A549 treated with dexamethasone at 1 μM for 4 hours (cell line): Measurements from ENCODE around the gene FBP1. TPM values are rescaled to one million over a fixed set of nuclear protein-coding genes. Genes with fewer than 3 reads are reported as not detected.

Experiments
- total RNA-seq: library from RNA; stranded (reverse); fragments of 200-300 nt; extraction: Qiagen RNA extraction; gene quantifications from 5 replicates; pipeline ENCODE4 v1.2.3, GENCODE V29; 2022

The FBP1 gene
- 0.05 to 0.12 TPM in 2 of 5 replicates, not detected in the others for total RNA-seq

GRCh38 chr9:94639061-94639998 is at the start of gene FBP1:
FBP1 (minus strand) TSS chr9:94639518; CDS start chr9:94639310, 208 bp downstream.

GRCh38 chr9:94593459-94594345 is 45.6 kb downstream of the FBP1 start, which contains the start of gene FBP2:
FBP2 (minus strand) TSS chr9:94593824; CDS start chr9:94593726, 98 bp downstream.

GRCh38 chr9:94554439-94555331 is 84.6 kb downstream of the FBP1 start, which contains the start of gene PCAT7:
PCAT7 (plus strand) TSS chr9:94555083.

Other genes starting within 250 kb of the FBP1 start
- 0.64 to 0.97 TPM (median 0.72 TPM) in 5 replicates for gene PCAT7, start 84.4 kb downstream of the FBP1 start, total RNA-seq
- 0.09 TPM in 1 of 5 replicates, not detected in the others for gene FBP2, start 45.7 kb downstream of the FBP1 start, total RNA-seq
- 118 to 146 TPM (median 132 TPM) in 5 replicates for gene AOPEP, start 87.2 kb upstream of the FBP1 start, total RNA-seq